GM12878 (cell line): ENCODE measurements around the gene B3GNT3. TPM values are rescaled to one million over a fixed set of nuclear protein-coding genes. Genes with fewer than 3 reads are reported as not detected.
A peak's percentile ranks its signal among the peaks of the same experiment; 100 is the strongest.

Source experiments
- ATAC-seq: fragments of 200-7000 bp; cut with Tn5 transposase; 3 replicates; pipeline ENCODE4 v1.9.1; 2020; ENCODE audit warnings: mild to moderate bottlenecking, moderate library complexity
- BruUV-seq: library from RNA; stranded (reverse); fragments of 400-500 nt; replicated peaks from 2 replicates; lab custom pipeline; 2021; lab: Mats Ljungman, UMichigan
- CTCF ChIA-PET: fragments of 300-600 bp; sonication (Branson Sonifier 250); formaldehyde crosslinking; extraction: SDS; loops from one replicate; lab custom pipeline; 2021; ENCODE audit warnings: inconsistent platforms; lab: Yijun Ruan, JAX
- POLR2A ChIA-PET: fragments of 350-600 bp; formaldehyde crosslinking; extraction: SDS; loops from one replicate; lab custom pipeline; 2021; ENCODE audit warnings: inconsistent platforms; lab: Charles Lee
- RAD21 ChIA-PET: fragments of 300-600 bp; sonication (Branson Sonifier 250); formaldehyde crosslinking; loops from one replicate; lab custom pipeline; 2023; ENCODE audit warnings: antibody characterized with exemption; ENCODE audit not compliant: unreplicated experiment; lab: Charles Lee
- SMC1A ChIA-PET: fragments of 300-600 bp; sonication (Branson Sonifier 250); formaldehyde crosslinking; loops from one replicate; lab custom pipeline; 2023; ENCODE audit not compliant: unreplicated experiment, uncharacterized antibody; lab: Charles Lee
- DNase-seq: peaks from one replicate; pipeline ENCODE4 v3.0.0-alpha.2; 2011; ENCODE audit warnings: low read depth, low spot score
- FAIRE-seq: peaks from 3 replicates; lab custom pipeline; 2011; peaks lifted over from hg19 to GRCh38; lab: Jason Lieb, UNC
- H2AFZ ChIP-seq: 2 replicates; pipeline ENCODE4 v1.6.0; 2011; ENCODE audit warnings: low read depth, low read length, control low read depth; ENCODE audit not compliant: control insufficient read depth
- H3K27ac ChIP-seq: 2 replicates; pipeline ENCODE4 v1.5.1; 2011; ENCODE audit warnings: control low read depth; ENCODE audit not compliant: control insufficient read depth, insufficient read depth
- H3K27me3 ChIP-seq, 2 experiments: replicated peaks in 1 of 2; 2 replicates each; pipeline versions ENCODE4 v1.6.0 to v1.6.1; 2011; ENCODE audit warnings: low read length in 1 of 2; ENCODE audit not compliant: control insufficient read depth in 2 of 2, insufficient read depth in 2 of 2
- H3K36me3 ChIP-seq, 2 experiments: 2 replicates each; pipeline ENCODE4 v1.5.1; 2011; ENCODE audit warnings: low read length in 1 of 2; ENCODE audit not compliant: control insufficient read depth in 2 of 2, insufficient read depth in 2 of 2
- H3K4me1 ChIP-seq: 2 replicates; pipeline ENCODE4 v1.6.1; 2011; ENCODE audit warnings: mild to moderate bottlenecking, low read length, moderate library complexity, mixed read lengths; ENCODE audit not compliant: control insufficient read depth, insufficient read depth
- H3K4me2 ChIP-seq: 2 replicates; pipeline ENCODE4 v1.6.0; 2011; ENCODE audit warnings: control low read depth; ENCODE audit not compliant: control insufficient read depth, insufficient read depth
- H3K4me3 ChIP-seq: fragments of 200-600 bp; sonication (generic); 2 replicates; pipeline ENCODE4 v1.5.1; 2016
- H3K79me2 ChIP-seq: 2 replicates; pipeline ENCODE4 v1.6.0; 2011; ENCODE audit warnings: low read length; ENCODE audit not compliant: control insufficient read depth, insufficient read depth
- H3K9ac ChIP-seq: 2 replicates; pipeline ENCODE4 v1.8.0; 2011; ENCODE audit warnings: low read length, control low read depth, mixed read lengths; ENCODE audit not compliant: control insufficient read depth, insufficient read depth
- H3K9me3 ChIP-seq: replicated peaks from 3 replicates; pipeline ENCODE4 v1.5.1; 2011; ENCODE audit warnings: mild to moderate bottlenecking, low read length; ENCODE audit not compliant: control insufficient read depth, insufficient read depth
- H4K20me1 ChIP-seq: 2 replicates; pipeline ENCODE4 v1.6.0; 2011; ENCODE audit not compliant: control insufficient read depth, insufficient read depth
- ATF3 ChIP-seq: IDR thresholded peaks from 2 replicates; pipeline ENCODE4 v1.6.1; 2011; ENCODE audit warnings: low read depth, mild to moderate bottlenecking, low read length, moderate library complexity, borderline replicate concordance; ENCODE audit errors: extremely low read depth
- BACH1 ChIP-seq: fragments of 450-650 bp; IDR thresholded peaks from 2 replicates; pipeline ENCODE4 v1.6.1; 2017; ENCODE audit warnings: mild to moderate bottlenecking, borderline replicate concordance
- CBFB ChIP-seq: IDR thresholded peaks from 2 replicates; pipeline ENCODE4 v1.6.1; 2016; ENCODE audit warnings: antibody characterized with exemption, low read depth
- CTCF ChIP-seq, 3 experiments: IDR thresholded peaks in 2 of 3; conservative IDR thresholded peaks in 1 of 3; 2 replicates each; pipeline ENCODE4 v1.5.1; 2011; ENCODE audit warnings: low read depth in 3 of 3, low read length in 3 of 3, mild to moderate bottlenecking in 3 of 3, control low read depth in 2 of 3, moderate library complexity in 2 of 3, inconsistent platforms in 1 of 3, mixed read lengths in 1 of 3; ENCODE audit not compliant: control insufficient read depth in 2 of 3, insufficient read depth in 1 of 3; ENCODE audit errors: extremely low read depth in 1 of 3
- HCFC1 ChIP-seq: fragments of 150-350 bp; IDR thresholded peaks from 2 replicates; pipeline ENCODE4 v1.6.1; 2014; ENCODE audit warnings: low read length
- IKZF1 ChIP-seq: fragments of 450-650 bp; conservative IDR thresholded peaks from 2 replicates; pipeline ENCODE4 v1.6.1; 2017; ENCODE audit warnings: antibody characterized with exemption, mild to moderate bottlenecking
- NBN ChIP-seq: fragments of 450-650 bp; IDR thresholded peaks from 2 replicates; pipeline ENCODE4 v1.6.1; 2016
- RELA ChIP-seq: fragments of 450-650 bp; IDR thresholded peaks from 2 replicates; pipeline ENCODE4 v1.8.0; 2014; ENCODE audit warnings: borderline replicate concordance; ENCODE audit not compliant: partially characterized antibody
- SIN3A ChIP-seq: IDR thresholded peaks from 2 replicates; pipeline ENCODE4 v1.6.1; 2012; ENCODE audit warnings: low read depth, low read length, improper control_type of control experiment
- SREBF2 ChIP-seq: IDR thresholded peaks from 2 replicates; pipeline ENCODE4 v1.6.1; 2012; ENCODE audit warnings: mild to moderate bottlenecking, low read length
- SUPT20H ChIP-seq: IDR thresholded peaks from 2 replicates; pipeline ENCODE4 v1.6.1; 2011; ENCODE audit warnings: low read depth, mild to moderate bottlenecking, low read length, moderate library complexity, borderline replicate concordance; ENCODE audit not compliant: control insufficient read depth
- YBX1 ChIP-seq: fragments of 450-650 bp; IDR thresholded peaks from 2 replicates; pipeline ENCODE4 v1.6.1; 2016; ENCODE audit warnings: antibody characterized with exemption
- WGBS: methylation state at CpG from one replicate; pipeline ENCODE4 v1.1.6; 2016; ENCODE audit warnings: low lambda C conversion rate; ENCODE audit not compliant: insufficient replicate concordance, insufficient coverage; ENCODE audit errors: missing lambda C conversion rate; 5-methylcytosine and 5-hydroxymethylcytosine counted together
- in situ Hi-C: fragments of 300-500 bp; cut with MboI; formaldehyde crosslinking; loops from 9 replicates; pipeline ENCODE4 v1.14.3; 2018; ENCODE audit warnings: mixed read lengths
- intact Hi-C: fragments of 100-400 bp; cut with micrococcal nuclease; formaldehyde crosslinking; loops from one replicate; pipeline ENCODE4 v1.14.2; 2022; ENCODE audit not compliant: unreplicated experiment
- polyA plus RNA-seq, 11 experiments: library from polyadenylated mRNA; depleted of rRNA in 4 of 11; unstranded in 6 of 11; stranded (reverse) in 5 of 11; fragments of >200 nt; fragmentation: Nextera tagmentation in 4 of 11; fragmentation: Illumina TruSeq in 1 of 11; extraction: Ambion mirVana in 4 of 11; extraction: Trizol in 1 of 11; gene quantifications; 1 replicate in 1 of 11; 2 replicates in 10 of 11; pipeline versions ENCODE4 v1.2.1 to v1.2.3, GENCODE V29; 2011 to 2016; ENCODE audit warnings: inconsistent platforms in 2 of 11, missing spikeins in 2 of 11, low read depth in 1 of 11
- total RNA-seq, 4 experiments: library from RNA; depleted of rRNA in 3 of 4; stranded (reverse); fragments of >200 nt in 3 of 4; fragmentation: Illumina TruSeq in 1 of 4; extraction: Trizol in 1 of 4; gene quantifications; 2 replicates each; pipeline versions ENCODE4 v1.2.1 to v1.2.3, GENCODE V29; 2013 to 2021
- TF ChIP-seq, protein P1 (sequence below): fragments of 450-650 bp; IDR thresholded peaks from 2 replicates; pipeline ENCODE4 v1.6.1; 2017; ENCODE audit warnings: antibody characterized with exemption, mild to moderate bottlenecking, moderate library complexity

B3GNT3 gene
- total and polyA plus RNA-seq, 10 of the 15 experiments (the other 5 are each of a cell fraction or from before 2014, with no cell fraction given) = not detected

DNA sequence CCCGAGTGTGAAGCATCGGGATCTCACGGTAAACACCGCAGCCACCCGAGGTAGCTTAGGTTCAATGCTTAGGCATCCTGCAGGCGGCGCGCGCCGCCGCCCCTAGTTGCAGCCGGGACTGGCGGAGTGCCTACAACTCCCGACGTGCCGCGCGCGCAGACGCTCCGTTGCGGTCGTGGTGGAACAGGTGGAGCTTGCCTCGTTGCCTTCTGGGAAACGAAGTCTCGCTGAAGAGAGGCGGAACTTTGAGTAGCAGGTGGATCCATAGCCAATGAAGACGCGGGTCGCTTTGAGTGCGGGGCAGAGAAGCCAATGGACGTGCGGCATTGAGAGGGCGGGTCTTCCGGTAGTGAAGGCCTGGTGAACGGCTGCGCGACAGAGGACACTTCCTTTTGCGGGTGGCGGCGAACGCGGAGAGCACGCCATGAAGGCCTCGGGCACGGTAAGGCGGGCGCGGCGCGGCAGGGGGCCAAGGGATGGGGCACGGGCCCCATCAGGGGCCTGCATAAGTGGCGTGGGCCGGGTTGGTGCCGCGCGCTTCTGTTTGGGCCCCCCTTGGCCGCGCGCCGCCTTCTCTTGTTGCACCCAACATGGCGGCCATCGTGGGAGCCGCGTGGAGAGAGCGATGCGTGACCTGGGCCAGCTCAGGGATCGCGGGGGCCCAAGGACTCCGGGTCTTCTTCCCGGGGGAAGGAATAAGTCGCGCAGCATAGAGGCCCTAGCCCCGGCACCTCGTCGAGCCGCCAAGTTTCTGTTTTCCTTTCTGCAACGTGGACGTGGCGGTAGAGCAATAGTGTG is 64.8 kb downstream of the B3GNT3 start, which contains the start of gene RPL18A:
TSS of gene RPL18A (plus strand) at position 378 of the 798 bp plus-strand sequence. CDS start at position 425, 47 bp downstream.
- peak within 1 kb of the TSS; percentile 92 for H3K4me3 ChIP-seq
- no peaks in the 10 kb centered on the region for H3K27me3 ChIP-seq
- POLR2A ChIA-PET = interaction anchor here (0.5 to 2.1 kb wide), 15 partner anchors 10 to 413 kb away, joined by 3 to 65 read pairs (median 6); partner anchors contain the start of genes CCDC124 and JAK3
- in situ Hi-C loops (no loop called here), intact Hi-C loops (loop anchor here (1.0 to 10.0 kb wide), 4 partner anchors 73 to 415 kb away; partner anchors contain the start of gene TMEM221)
- WGBS = under 1% methylated on average over 70 of the region's 80 CpGs
- H3K9ac ChIP-seq = peak within 1 kb of the TSS; percentile 81
- H3K79me2 ChIP-seq = peaks cover 30% of the 10 kb centered on the region
- peak within 1 kb of the TSS; percentile 71 for H3K4me2 ChIP-seq
- CTCF ChIA-PET = interaction anchor here (0.6 to 4.8 kb wide), 43 partner anchors 8 to 455 kb away, joined by 3 to 251 read pairs (median 4); partner anchors contain the start of genes CCDC124, IL12RB1 and JAK3
- SMC1A ChIA-PET = interaction anchor here (0.7 to 4.5 kb wide), 17 partner anchors 10 to 351 kb away, joined by 3 to 137 read pairs (median 4); partner anchors contain the start of gene CCDC124
- RAD21 ChIA-PET = interaction anchor here (0.6 to 4.2 kb wide), 35 partner anchors 10 to 348 kb away, joined by 3 to 228 read pairs (median 5); partner anchors contain the start of genes CCDC124, FCHO1, JAK3 and PGLS
- peak within 1 kb of the TSS; percentile 90 for H3K27ac ChIP-seq
- ATAC-seq (peak; percentile 93), FAIRE-seq (peak; percentile 100), DNase-seq (peak; percentile 99)
- H3K9me3 ChIP-seq = no peaks in the 10 kb centered on the region
- H4K20me1 ChIP-seq = peaks cover 17% of the 10 kb centered on the region
- H3K4me1 ChIP-seq = peaks cover 12% of the 10 kb centered on the region
- peaks cover 23 to 28% of the 10 kb centered on the region in 2 experiments for H3K36me3 ChIP-seq
- BruUV-seq = no TSS peak
- peak within 1 kb of the TSS; percentile 89 for H2AFZ ChIP-seq
- TF ChIP-seq HCFC1 = peak; percentile 97
- peak; percentile 98 for TF ChIP-seq IKZF1
- no peak for TF ChIP-seq SUPT20H
- TF ChIP-seq RELA = peak; percentile 84
- TF ChIP-seq CBFB = peak; percentile 80; the same call in 1 of the 2 replicates
- TF ChIP-seq, protein P1, sequence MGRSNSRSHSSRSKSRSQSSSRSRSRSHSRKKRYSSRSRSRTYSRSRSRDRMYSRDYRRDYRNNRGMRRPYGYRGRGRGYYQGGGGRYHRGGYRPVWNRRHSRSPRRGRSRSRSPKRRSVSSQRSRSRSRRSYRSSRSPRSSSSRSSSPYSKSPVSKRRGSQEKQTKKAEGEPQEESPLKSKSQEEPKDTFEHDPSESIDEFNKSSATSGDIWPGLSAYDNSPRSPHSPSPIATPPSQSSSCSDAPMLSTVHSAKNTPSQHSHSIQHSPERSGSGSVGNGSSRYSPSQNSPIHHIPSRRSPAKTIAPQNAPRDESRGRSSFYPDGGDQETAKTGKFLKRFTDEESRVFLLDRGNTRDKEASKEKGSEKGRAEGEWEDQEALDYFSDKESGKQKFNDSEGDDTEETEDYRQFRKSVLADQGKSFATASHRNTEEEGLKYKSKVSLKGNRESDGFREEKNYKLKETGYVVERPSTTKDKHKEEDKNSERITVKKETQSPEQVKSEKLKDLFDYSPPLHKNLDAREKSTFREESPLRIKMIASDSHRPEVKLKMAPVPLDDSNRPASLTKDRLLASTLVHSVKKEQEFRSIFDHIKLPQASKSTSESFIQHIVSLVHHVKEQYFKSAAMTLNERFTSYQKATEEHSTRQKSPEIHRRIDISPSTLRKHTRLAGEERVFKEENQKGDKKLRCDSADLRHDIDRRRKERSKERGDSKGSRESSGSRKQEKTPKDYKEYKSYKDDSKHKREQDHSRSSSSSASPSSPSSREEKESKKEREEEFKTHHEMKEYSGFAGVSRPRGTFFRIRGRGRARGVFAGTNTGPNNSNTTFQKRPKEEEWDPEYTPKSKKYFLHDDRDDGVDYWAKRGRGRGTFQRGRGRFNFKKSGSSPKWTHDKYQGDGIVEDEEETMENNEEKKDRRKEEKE = no peak
- no peak for TF ChIP-seq YBX1
- peak; percentile 93 to 99 (median 98); a peak in 5 of 6 replicates for TF ChIP-seq CTCF (IDR thresholded peaks at IDR 0.05 in 2 of 3, conservative IDR thresholded peaks at IDR 0.05 in 1 of 3; ENCODE audit: control insufficient read depth in 2 of 3, extremely low read depth in 1 of 3, insufficient read depth in 1 of 3, low read depth in 3 of 3, low read length in 3 of 3)
- no peak for TF ChIP-seq SREBF2
- no peak; the same call in none of the 2 replicates for TF ChIP-seq BACH1
- TF ChIP-seq ATF3 = peak; percentile 33; the same call in 1 of the 2 replicates
- TF ChIP-seq NBN = no peak
- TF ChIP-seq SIN3A = peak; percentile 83; the same call in 1 of the 2 replicates
